RWPE1 (cell line): ENCODE results near the gene CTDSPL.

Experiments
- CTCF ChIA-PET: fragments of 350-600 bp; sonication (Branson Sonifier 250); formaldehyde crosslinking; extraction: SDS; loops from one replicate; lab custom pipeline; 2021; lab: Yijun Ruan, JAX
- POLR2A ChIA-PET: fragments of 400-600 bp; formaldehyde crosslinking; extraction: SDS; loops from one replicate; lab custom pipeline; 2020; ENCODE audit warnings: antibody characterized with exemption; ENCODE audit not compliant: low non-redundant PET; lab: Yijun Ruan, JAX
- DNase-seq: peaks from one replicate; pipeline ENCODE4 v3.0.0; 2012; ENCODE audit warnings: low spot score
- H3K27ac ChIP-seq: fragments of 450-650 bp; 2 replicates; pipeline ENCODE4 v1.5.1; 2017
- TF ChIP-seq, protein P1 (sequence below): fragments of 450-650 bp; conservative IDR thresholded peaks from 2 replicates; pipeline ENCODE4 v1.5.1; 2017; ENCODE audit warnings: low read depth, mild to moderate bottlenecking

CTDSPL gene

DNA sequence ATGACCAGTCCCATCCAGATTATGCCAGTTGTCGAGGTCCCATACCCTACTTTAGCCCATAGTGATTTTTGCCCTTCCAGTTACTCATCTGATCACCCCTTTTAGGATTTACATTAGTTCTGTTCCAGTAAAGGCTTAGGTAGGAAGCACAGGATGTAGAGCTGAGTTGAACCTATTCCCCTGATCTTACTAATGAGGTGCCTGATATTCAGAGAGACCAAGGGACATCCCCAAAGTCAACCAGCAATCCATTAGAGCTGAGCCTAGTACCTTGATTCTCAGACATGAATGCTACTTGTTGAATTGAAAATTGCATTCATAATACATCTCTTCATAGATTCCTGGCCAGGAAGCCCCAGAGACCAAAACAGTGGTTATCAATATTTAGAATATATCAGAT, 24.7 kb downstream of the CTDSPL start:
- DNase-seq = no peak
- no peak overlapping the region for H3K27ac ChIP-seq
- ChIA-PET POLR2A (no interaction called here), CTCF (no interaction called here)
- TF ChIP-seq, protein P1, sequence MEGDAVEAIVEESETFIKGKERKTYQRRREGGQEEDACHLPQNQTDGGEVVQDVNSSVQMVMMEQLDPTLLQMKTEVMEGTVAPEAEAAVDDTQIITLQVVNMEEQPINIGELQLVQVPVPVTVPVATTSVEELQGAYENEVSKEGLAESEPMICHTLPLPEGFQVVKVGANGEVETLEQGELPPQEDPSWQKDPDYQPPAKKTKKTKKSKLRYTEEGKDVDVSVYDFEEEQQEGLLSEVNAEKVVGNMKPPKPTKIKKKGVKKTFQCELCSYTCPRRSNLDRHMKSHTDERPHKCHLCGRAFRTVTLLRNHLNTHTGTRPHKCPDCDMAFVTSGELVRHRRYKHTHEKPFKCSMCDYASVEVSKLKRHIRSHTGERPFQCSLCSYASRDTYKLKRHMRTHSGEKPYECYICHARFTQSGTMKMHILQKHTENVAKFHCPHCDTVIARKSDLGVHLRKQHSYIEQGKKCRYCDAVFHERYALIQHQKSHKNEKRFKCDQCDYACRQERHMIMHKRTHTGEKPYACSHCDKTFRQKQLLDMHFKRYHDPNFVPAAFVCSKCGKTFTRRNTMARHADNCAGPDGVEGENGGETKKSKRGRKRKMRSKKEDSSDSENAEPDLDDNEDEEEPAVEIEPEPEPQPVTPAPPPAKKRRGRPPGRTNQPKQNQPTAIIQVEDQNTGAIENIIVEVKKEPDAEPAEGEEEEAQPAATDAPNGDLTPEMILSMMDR = no peak

DNA sequence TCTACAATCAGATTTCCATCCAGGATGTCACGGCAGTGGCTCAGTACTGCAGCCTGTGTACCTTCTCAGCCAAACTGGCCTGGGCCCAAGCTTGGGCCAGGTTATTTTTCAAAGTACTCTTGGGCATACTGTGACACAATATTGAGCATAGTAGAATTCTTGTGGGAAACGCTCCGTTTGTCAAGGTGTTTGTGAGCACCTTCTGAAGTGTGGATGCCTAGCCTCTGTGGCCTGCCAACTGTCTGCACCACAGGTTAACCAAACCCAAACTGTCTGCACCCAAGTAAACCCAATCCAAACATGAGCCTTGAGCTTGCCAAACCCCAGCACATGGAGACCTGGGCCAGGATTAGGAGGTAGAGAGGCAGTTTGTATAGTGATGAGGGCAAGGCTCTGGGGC, 25.4 kb downstream of the CTDSPL start:
- POLR2A ChIA-PET = no interaction called here
- DNase-seq = no peak
- CTCF ChIA-PET = interaction anchor here (0.5 kb wide), 1 partner anchor 94 kb away, joined by 3 read pairs; no protein-coding TSS in a partner anchor
- H3K27ac ChIP-seq = no peak overlapping the region
- TF ChIP-seq, protein P1 = no peak

DNA sequence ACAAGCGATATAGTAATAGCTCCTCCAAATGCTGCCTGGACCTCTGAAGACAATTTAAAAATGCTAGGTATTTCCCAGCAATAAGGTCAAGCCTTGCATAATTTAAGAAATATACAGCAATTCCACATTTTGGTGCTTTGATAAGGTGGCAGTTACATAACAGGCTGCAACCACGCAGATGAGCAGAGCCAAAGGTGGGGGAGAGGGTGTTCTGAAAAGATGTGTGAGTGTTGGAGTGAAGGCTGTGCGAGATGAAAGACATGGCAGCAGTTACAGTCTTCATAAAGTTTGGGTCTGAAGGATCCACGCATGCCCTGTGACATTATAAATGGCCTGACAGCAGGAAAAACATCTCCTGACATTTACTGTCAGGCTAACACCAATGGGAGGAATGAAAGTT, 26.1 kb downstream of the CTDSPL start:
- H3K27ac ChIP-seq = no peak overlapping the region
- TF ChIP-seq, protein P1 = no peak
- ChIA-PET CTCF (no interaction called here), POLR2A (no interaction called here)
- no peak for DNase-seq

DNA sequence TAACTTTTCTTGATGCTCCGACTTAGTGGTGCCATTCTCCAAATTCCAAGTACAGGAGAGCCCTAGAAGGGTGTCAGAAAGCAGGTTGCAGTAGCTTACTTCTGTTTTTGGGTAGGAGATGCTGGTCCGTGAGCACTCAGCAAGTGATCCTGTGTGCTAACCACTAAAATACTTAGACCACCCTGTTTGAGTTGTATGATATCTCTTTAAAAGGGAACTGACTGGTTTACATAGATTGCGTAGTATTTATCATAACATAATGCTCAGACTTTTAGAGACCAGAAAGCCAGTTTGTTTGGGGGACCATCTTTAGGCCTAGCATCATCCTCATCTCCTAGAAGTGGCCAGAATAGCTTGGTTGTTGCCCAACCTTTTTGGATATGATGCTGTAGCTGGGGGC, 26.7 kb downstream of the CTDSPL start:
- CTCF ChIA-PET = no interaction called here
- no peak for DNase-seq
- no peak overlapping the region for H3K27ac ChIP-seq
- POLR2A ChIA-PET = no interaction called here
- TF ChIP-seq, protein P1 = no peak

DNA sequence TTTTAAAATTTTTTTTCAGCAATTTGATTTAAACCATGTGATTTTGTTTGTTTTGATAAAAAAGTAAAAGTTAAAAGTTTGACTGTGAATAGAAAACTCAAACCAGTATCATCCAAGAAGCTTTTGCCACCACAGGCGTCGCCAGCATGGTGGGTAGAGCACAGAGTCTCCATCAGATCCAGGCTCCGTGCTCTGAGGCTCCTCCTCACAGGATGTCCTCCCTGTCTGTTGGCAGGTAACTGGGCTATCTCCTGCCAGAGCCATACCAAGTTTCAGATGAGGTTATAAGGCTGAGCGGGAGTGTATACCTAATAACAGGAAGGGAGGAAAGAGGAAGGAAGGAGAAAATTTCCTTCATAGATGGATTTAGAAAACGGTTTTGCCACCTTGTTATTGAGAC, 28.8 kb downstream of the CTDSPL start:
- TF ChIP-seq, protein P1 = no peak
- DNase-seq = no peak
- CTCF ChIA-PET = no interaction called here
- no peak overlapping the region for H3K27ac ChIP-seq
- POLR2A ChIA-PET = no interaction called here

DNA sequence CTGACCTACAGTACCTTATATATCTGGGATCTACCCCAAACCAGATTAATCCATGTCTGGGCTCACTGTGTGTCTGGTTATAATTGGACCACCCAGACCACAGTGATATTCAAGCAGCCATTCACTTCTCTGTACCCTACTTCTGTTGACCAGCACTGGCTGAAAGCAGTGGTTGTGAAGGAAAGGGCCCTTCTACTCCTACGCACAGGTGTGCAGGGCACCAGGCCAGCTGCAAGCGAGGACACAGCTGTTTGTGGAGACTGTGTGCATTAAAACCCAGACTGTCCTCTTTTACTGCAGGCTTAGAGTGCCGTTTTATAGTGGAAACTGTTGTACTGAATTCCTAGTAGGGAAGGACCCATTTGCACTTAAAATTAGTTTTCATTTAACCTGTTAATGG, 29.5 kb downstream of the CTDSPL start:
- ChIA-PET POLR2A (no interaction called here), CTCF (no interaction called here)
- no peak for DNase-seq
- TF ChIP-seq, protein P1 = no peak
- H3K27ac ChIP-seq = no peak overlapping the region
